H1 (cell line): ENCODE measurements around the gene PLEKHN1. TPM values are rescaled to one million over a fixed set of nuclear protein-coding genes. Genes with fewer than 3 reads are reported as not detected.

Experiments
- CTCF ChIA-PET: fragments of 300-600 bp; sonication (Branson Sonifier 250); formaldehyde crosslinking; loops from one replicate; lab custom pipeline; 2021; ENCODE audit not compliant: partially characterized antibody; lab: Charles Lee
- POLR2A ChIA-PET: fragments of 300-600 bp; sonication (Branson Sonifier 250); formaldehyde crosslinking; loops from one replicate; lab custom pipeline; 2021; ENCODE audit warnings: inconsistent platforms; ENCODE audit not compliant: partially characterized antibody; lab: Charles Lee
- DNase-seq, 2 experiments: peaks; one replicate each; pipeline versions ENCODE4 v3.0.0 to v3.0.0-alpha.2; 2010 to 2022; ENCODE audit warnings: low spot score in 2 of 2, low read depth in 1 of 2, mixed read lengths in 1 of 2
- FAIRE-seq: peaks from 2 replicates; lab custom pipeline; 2011; peaks lifted over from hg19 to GRCh38; lab: Jason Lieb, UNC
- H2AFZ ChIP-seq: 2 replicates; pipeline ENCODE4 v1.8.1; 2012; ENCODE audit warnings: low read length, inconsistent platforms
- H2AK5ac ChIP-seq: 2 replicates; pipeline ENCODE4 v1.6.1; 2013; ENCODE audit warnings: low read depth, low read length
- H2BK120ac ChIP-seq: replicated peaks from 2 replicates; pipeline ENCODE3; 2013; ENCODE audit warnings: low read depth, low read length, inconsistent platforms
- H2BK12ac ChIP-seq: 2 replicates; pipeline ENCODE4 v1.6.1; 2013; ENCODE audit warnings: low read depth, low read length
- H2BK15ac ChIP-seq: 2 replicates; pipeline ENCODE4 v1.6.1; 2013; ENCODE audit warnings: low read length
- H2BK20ac ChIP-seq: 2 replicates; pipeline ENCODE4 v1.6.1; 2013; ENCODE audit warnings: low read length
- H2BK5ac ChIP-seq: 2 replicates; pipeline ENCODE4 v1.6.1; 2013; ENCODE audit warnings: low read depth, low read length
- H3K14ac ChIP-seq: 2 replicates; pipeline ENCODE4 v1.6.1; 2013; ENCODE audit warnings: inconsistent platforms; ENCODE audit not compliant: insufficient read length
- H3K18ac ChIP-seq: 2 replicates; pipeline ENCODE4 v1.6.1; 2013; ENCODE audit warnings: low read length; ENCODE audit errors: extremely low read depth
- H3K23ac ChIP-seq: 2 replicates; pipeline ENCODE4 v1.6.1; 2013; ENCODE audit warnings: inconsistent platforms; ENCODE audit not compliant: insufficient read length
- H3K23me2 ChIP-seq: 2 replicates; pipeline ENCODE4 v1.6.1; 2013; ENCODE audit warnings: low read depth, low read length
- H3K27ac ChIP-seq: 2 replicates; pipeline ENCODE4 v1.6.1; 2011; ENCODE audit warnings: low read depth, low read length, inconsistent platforms
- H3K27me3 ChIP-seq, 4 experiments: replicated peaks in 1 of 4; 1 replicate in 1 of 4; 2 replicates in 3 of 4; pipeline versions ENCODE4 v1.6.1 to v1.8.1; 2011 to 2013; ENCODE audit warnings: low read length in 3 of 4, mild to moderate bottlenecking in 3 of 4, inconsistent platforms in 2 of 4, mixed read lengths in 2 of 4, moderate library complexity in 1 of 4; ENCODE audit not compliant: control insufficient read depth in 3 of 4, insufficient read depth in 3 of 4; ENCODE audit errors: extremely low read depth in 1 of 4
- H3K36me3 ChIP-seq, 4 experiments: 2 replicates each; pipeline versions ENCODE4 v1.6.1 to v1.8.1; 2011 to 2013; ENCODE audit warnings: mild to moderate bottlenecking in 4 of 4, low read length in 3 of 4, moderate library complexity in 2 of 4, control low read depth in 1 of 4, inconsistent platforms in 1 of 4; ENCODE audit not compliant: insufficient read depth in 4 of 4, control insufficient read depth in 2 of 4
- H3K4ac ChIP-seq: replicated peaks from 2 replicates; pipeline ENCODE3; 2013; ENCODE audit warnings: low read length, low read depth, mixed read lengths, inconsistent platforms; ENCODE audit not compliant: insufficient read length
- H3K4me1 ChIP-seq, 4 experiments: replicated peaks in 1 of 4; 1 replicate in 1 of 4; 2 replicates in 3 of 4; pipeline versions ENCODE4 v1.6.1 to v1.8.1; 2011 to 2013; ENCODE audit warnings: low read length in 3 of 4, inconsistent platforms in 2 of 4, mixed read lengths in 1 of 4; ENCODE audit not compliant: insufficient read depth in 4 of 4, control insufficient read depth in 3 of 4
- H3K4me2 ChIP-seq, 2 experiments: 2 replicates each; pipeline versions ENCODE4 v1.6.1 to v1.8.1; 2011 to 2013; ENCODE audit warnings: low read depth in 2 of 2, low read length in 2 of 2, control low read depth in 1 of 2, inconsistent platforms in 1 of 2, mild to moderate bottlenecking in 1 of 2; ENCODE audit not compliant: insufficient read depth in 1 of 2
- H3K4me3 ChIP-seq, 4 experiments: fragments of 200-600, 300-600 bp in 1 of 4; sonication (generic), shearing (Covaris generic), sonication (Bioruptor Twin) in 1 of 4; 2 replicates each; pipeline versions ENCODE4 v1.5.1 to v1.8.1; 2011 to 2016; ENCODE audit warnings: low read length in 4 of 4, low read depth in 3 of 4, control low read depth in 2 of 4, inconsistent platforms in 2 of 4, mild to moderate bottlenecking in 2 of 4, mixed read lengths in 1 of 4, moderate library complexity in 1 of 4; ENCODE audit not compliant: insufficient read depth in 2 of 4; ENCODE audit errors: extremely low read depth in 1 of 4
- H3K56ac ChIP-seq: replicated peaks from 2 replicates; pipeline ENCODE3; 2013; ENCODE audit warnings: low read depth, mild to moderate bottlenecking, mixed read lengths, low read length, inconsistent platforms; ENCODE audit not compliant: insufficient read length
- H3K79me1 ChIP-seq: 2 replicates; pipeline ENCODE4 v1.6.1; 2013; ENCODE audit warnings: low read depth, low read length, control low read depth
- H3K79me2 ChIP-seq, 2 experiments: 2 replicates each; pipeline versions ENCODE4 v1.6.1 to v1.8.1; 2012 to 2013; ENCODE audit warnings: low read length in 2 of 2, mild to moderate bottlenecking in 2 of 2, inconsistent platforms in 1 of 2; ENCODE audit not compliant: insufficient read depth in 2 of 2, control insufficient read depth in 1 of 2
- H3K9ac ChIP-seq, 4 experiments: replicated peaks in 1 of 4; 1 replicate in 1 of 4; 2 replicates in 3 of 4; pipeline versions ENCODE4 v1.6.1 to v1.8.1; 2011 to 2013; ENCODE audit warnings: low read depth in 3 of 4, low read length in 3 of 4, control low read depth in 2 of 4, mild to moderate bottlenecking in 2 of 4, moderate library complexity in 2 of 4, inconsistent platforms in 1 of 4; ENCODE audit errors: extremely low read depth in 1 of 4
- H3K9me3 ChIP-seq, 2 experiments: 2 replicates each; pipeline versions ENCODE4 v1.6.1 to v1.8.1; 2012 to 2013; ENCODE audit warnings: mild to moderate bottlenecking in 2 of 2, moderate library complexity in 2 of 2, control low read depth in 1 of 2, inconsistent platforms in 1 of 2, low read depth in 1 of 2, low read length in 1 of 2, mixed read lengths in 1 of 2; ENCODE audit not compliant: insufficient read depth in 2 of 2
- H4K20me1 ChIP-seq, 2 experiments: replicated peaks in 1 of 2; 2 replicates each; pipeline versions ENCODE3 to v1.8.1; 2011 to 2013; ENCODE audit warnings: inconsistent platforms in 2 of 2, low read length in 2 of 2, mild to moderate bottlenecking in 1 of 2; ENCODE audit not compliant: insufficient read depth in 2 of 2, control insufficient read depth in 1 of 2
- H4K5ac ChIP-seq: 2 replicates; pipeline ENCODE4 v1.6.1; 2013; ENCODE audit warnings: low read length, low read depth, mixed read lengths, inconsistent platforms; ENCODE audit not compliant: insufficient read length
- H4K8ac ChIP-seq: 2 replicates; pipeline ENCODE4 v1.8.0; 2013; ENCODE audit warnings: mild to moderate bottlenecking, moderate library complexity, low read length, inconsistent platforms; ENCODE audit not compliant: insufficient read depth; ENCODE audit errors: extremely low read depth
- H4K91ac ChIP-seq: replicated peaks from 2 replicates; pipeline ENCODE3; 2013; ENCODE audit warnings: low read length, mixed read lengths, inconsistent platforms; ENCODE audit not compliant: insufficient read length
- CBX8 ChIP-seq: fragments of 300-800, 300-1000 bp; sonication (generic); IDR thresholded peaks from 2 replicates; pipeline ENCODE4 v1.7.1; 2016; ENCODE audit warnings: low read depth, low read length, borderline replicate concordance
- GABPA ChIP-seq: IDR thresholded peaks from 2 replicates; pipeline ENCODE4 v1.6.1; 2011; ENCODE audit warnings: mild to moderate bottlenecking, low read length, moderate library complexity, borderline replicate concordance; ENCODE audit not compliant: insufficient read depth
- JUND ChIP-seq: IDR thresholded peaks from 2 replicates; pipeline ENCODE4 v1.6.1; 2011; ENCODE audit warnings: mild to moderate bottlenecking, improper control_type of control experiment, low read length
- RFX5 ChIP-seq: IDR thresholded peaks from 2 replicates; pipeline ENCODE4 v1.6.1; 2011; ENCODE audit warnings: low read depth, low read length, improper control_type of control experiment, borderline replicate concordance
- USF2 ChIP-seq: IDR thresholded peaks from 2 replicates; pipeline ENCODE4 v1.6.1; 2011; ENCODE audit warnings: low read length, improper control_type of control experiment
- YY1 ChIP-seq: IDR thresholded peaks from 2 replicates; pipeline ENCODE4 v1.6.1; 2011; ENCODE audit warnings: low read depth, mild to moderate bottlenecking, low read length
- WGBS, 2 experiments: shearing (Covaris generic) in 1 of 2; methylation state at CpG; one replicate each; pipeline versions ENCODE4 v1.1.6 to v1.1.7; 2013 to 2015; ENCODE audit warnings: low lambda C conversion rate in 2 of 2, mixed read lengths in 2 of 2, inconsistent platforms in 1 of 2, low coverage in 1 of 2, missing lambda C conversion rate in 1 of 2; ENCODE audit not compliant: insufficient replicate concordance in 2 of 2, insufficient coverage in 1 of 2, insufficient read length in 1 of 2; ENCODE audit errors: extremely low coverage in 1 of 2, missing lambda C conversion rate in 1 of 2; 5-methylcytosine and 5-hydroxymethylcytosine counted together
- polyA plus RNA-seq, 7 experiments: library from polyadenylated mRNA; depleted of rRNA in 3 of 7; stranded (reverse) in 5 of 7; unstranded in 2 of 7; fragments of >200 nt in 5 of 7; fragments of 200-250 nt in 2 of 7; gene quantifications; 1 replicate in 5 of 7; 2 replicates in 1 of 7; 4 replicates in 1 of 7; pipeline versions ENCODE4 v1.2.1 to v1.2.3, GENCODE V29; 2011 to 2013; ENCODE audit warnings: missing spikeins in 2 of 7, mixed read lengths in 2 of 7
- total RNA-seq: library from RNA; stranded (reverse); fragmentation: NEBNext Ultra II Directional; extraction: Animal tissue kit (Norgen Biotek cat#: 25700); gene quantifications from 2 replicates; pipeline ENCODE4 v1.2.1, GENCODE V29; 2021

The PLEKHN1 gene
- total and polyA plus RNA-seq, 2 of the 8 experiments (the other 6 are each of a cell fraction or from before 2014, with no cell fraction given): 0.39 to 1.5 TPM

- Histone ChIP-seq H3K79me1 (no peaks in the 10 kb centered on the region), H3K18ac (no peak overlapping the region), H4K91ac (no peak overlapping the region), H2AFZ (no peak overlapping the region), H2BK15ac (no peak overlapping the region), H3K4me1 (peaks cover 0 to 11% (median 6%) of the 10 kb centered on the region in 4 experiments; a peak in 5 of 7 replicates), H2BK120ac (no peak overlapping the region), H2AK5ac (no peak overlapping the region), H3K23ac (no peak overlapping the region), H4K8ac (no peak overlapping the region), H4K20me1 (peaks cover 0 to 5% of the 10 kb centered on the region in 2 experiments), H3K27me3 (peaks cover 19 to 57% (median 46%) of the 10 kb centered on the region in 4 experiments), H3K4me3 (no peak overlapping the region), H2BK20ac (no peak overlapping the region), H2BK5ac (no peak overlapping the region), H3K79me2 (no peaks in the 10 kb centered on the region), H3K27ac (no peak overlapping the region), H3K4me2 (no peak overlapping the region), H4K5ac (no peak overlapping the region), H3K4ac (no peak overlapping the region), H3K9me3 (no peaks in the 10 kb centered on the region), H3K9ac (no peak overlapping the region), H3K36me3 (peaks cover 0 to 7% (median 0%) of the 10 kb centered on the region in 4 experiments; a peak in 1 of 8 replicates), H3K56ac (no peak overlapping the region), H2BK12ac (no peak overlapping the region), H3K14ac (no peak overlapping the region), H3K23me2 (peaks cover 6% of the 10 kb centered on the region; the same call in 1 of the 2 replicates)
- no peak for TF ChIP-seq JUND
- no peak for TF ChIP-seq YY1
- TF ChIP-seq RFX5: no peak
- no peak for TF ChIP-seq USF2
- TF ChIP-seq GABPA: no peak
- TF ChIP-seq CBX8: no peak
- FAIRE-seq (no peak), DNase-seq (no peak)
- 76% methylated on average over 14 of the region's 15 CpGs; no CpG with 5 or more reads in 1 of the 2 experiments for WGBS, 2 experiments
- ChIA-PET CTCF (interaction anchor here (0.7 to 7.7 kb wide), 6 partner anchors 10 to 308 kb away, joined by 3 to 86 read pairs (median 6); partner anchors contain the start of gene PERM1), POLR2A (interaction anchor here (0.8 to 1.3 kb wide), 2 partner anchors 12 to 45 kb away, joined by 3 to 4 read pairs; no protein-coding TSS in a partner anchor)
Observed at GRCh38 chr1:993379-993995, 27.2 kb downstream of the PLEKHN1 start.
